Stimulated activated CD4-positive, alpha-beta T cell treated with anti-CD3 and anti-CD28 coated beads, Interleukin-15, amount 100 ng/mL, for 48 hours (primary cell): ENCODE measurements around the gene TRPM8.
A peak's percentile ranks its signal among the peaks of the same experiment; 100 is the strongest.

Source experiments
- DNase-seq, 2 donors: peaks; one replicate each; pipeline ENCODE4 v3.0.0-alpha.2; 2020; ENCODE audit warnings: low read depth in 2 of 2

Gene TRPM8

GRCh38 chr2:233974530-233975071 is 57.4 kb downstream of the TRPM8 start:
- DNase-seq = peak in 1 of 2 donors; percentile 9

- DNase-seq = no peak
These were observed 58.9 kb downstream of the TRPM8 start for GRCh38 chr2:233976087-233976486.

DNA sequence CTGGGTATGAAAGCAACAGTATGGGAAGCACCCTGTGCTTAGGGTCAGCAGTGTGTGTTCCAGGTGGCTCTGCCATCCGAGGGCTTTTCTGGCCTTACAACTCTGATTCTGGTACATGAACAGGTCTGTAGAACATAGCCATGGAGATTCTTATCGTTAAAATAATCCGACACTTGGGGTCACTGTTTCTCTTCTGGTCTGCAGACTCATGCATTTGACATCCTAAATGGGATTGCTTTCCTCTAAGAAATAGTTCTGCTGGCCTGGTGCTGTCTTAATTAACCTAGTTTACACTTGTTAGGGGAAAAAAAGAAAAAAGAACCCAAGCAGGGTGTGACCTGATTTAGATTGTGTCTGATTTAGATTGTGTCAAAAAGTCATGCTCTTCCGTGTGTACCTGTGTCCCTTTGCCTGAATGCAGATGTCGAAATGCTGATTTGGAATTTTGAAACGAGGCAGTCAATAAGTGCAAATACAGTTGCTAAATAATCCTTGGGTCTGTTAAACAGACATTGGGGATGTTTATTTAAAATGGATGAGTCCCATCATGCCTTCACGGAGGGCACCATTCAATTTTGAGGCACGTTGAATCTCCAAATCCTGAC is 59.6 kb downstream of the TRPM8 start:
- no peak for DNase-seq

GRCh38 chr2:233977296-233977837 is 60.2 kb downstream of the TRPM8 start:
- DNase-seq = no peak

GRCh38 chr2:233979748-233980147 is 62.6 kb downstream of the TRPM8 start:
- no peak for DNase-seq

DNA sequence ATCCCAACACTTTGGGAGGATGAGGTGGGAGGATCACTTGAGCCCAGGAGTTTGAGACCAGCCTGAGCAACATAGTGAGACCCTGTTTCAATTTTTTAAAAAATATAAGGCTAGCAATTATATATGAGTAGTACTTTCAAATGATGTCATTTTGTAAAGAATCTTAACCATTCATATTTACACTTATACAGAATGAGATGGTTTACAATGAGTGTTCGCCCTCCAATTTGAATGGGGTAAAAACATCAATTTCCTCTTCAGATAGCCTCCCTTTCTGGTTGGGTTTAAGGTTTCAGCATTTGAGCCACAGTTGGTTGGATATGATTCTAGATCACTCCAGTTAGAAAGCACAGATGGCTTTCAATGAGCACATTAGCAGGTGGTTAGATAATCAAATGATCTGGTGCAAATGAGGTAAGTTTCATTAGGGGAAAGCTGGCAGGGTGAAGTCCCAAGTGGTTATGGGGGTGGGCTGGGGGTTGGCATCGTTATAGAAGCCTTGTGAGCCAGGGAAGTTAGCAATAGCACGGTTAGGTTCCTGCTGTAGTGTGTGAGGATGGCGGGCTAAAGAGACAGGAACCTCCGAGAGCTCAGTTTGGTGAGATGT is 63.9 kb downstream of the TRPM8 start:
- no peak for DNase-seq

DNA sequence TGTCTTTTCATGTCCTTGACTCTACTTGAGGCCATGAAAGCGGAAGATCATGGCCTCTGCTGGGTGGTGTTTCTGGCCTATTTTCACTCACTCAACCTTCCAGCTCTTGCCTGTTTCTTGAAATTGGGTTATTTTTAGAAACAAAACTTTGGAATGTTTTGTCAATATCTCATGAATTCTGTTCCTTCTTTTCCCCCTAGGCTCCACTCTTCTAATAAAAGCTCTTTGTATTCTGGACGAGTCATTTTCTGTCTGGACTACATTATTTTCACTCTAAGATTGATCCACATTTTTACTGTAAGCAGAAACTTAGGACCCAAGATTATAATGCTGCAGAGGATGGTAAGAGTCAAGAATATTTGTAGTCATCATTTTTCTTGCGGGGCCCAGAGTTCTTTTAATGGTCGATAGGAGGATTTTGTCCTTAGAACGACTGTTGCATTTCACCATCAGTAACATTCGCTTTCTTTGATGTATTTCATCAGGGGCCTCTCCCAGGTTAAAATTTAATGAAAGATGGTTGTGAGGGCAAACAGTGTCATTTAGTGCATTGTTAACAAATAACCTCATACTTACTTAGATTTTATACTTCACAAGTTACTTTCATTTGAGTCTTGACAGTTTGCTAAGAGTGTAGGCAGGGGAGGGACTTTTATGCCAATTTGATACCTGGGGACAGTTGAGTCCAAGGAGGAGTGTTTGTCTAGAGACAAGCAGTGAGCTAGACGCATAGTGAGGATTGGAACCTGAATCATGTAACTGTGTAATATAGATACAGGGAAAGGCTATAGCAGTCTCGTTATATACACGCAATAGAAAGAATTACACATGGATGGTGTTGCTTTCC is 64.6 kb downstream of the TRPM8 start:
- DNase-seq = no peak

- no peak for DNase-seq
These were observed 65.4 kb downstream of the TRPM8 start for GRCh38 chr2:233982421-233983121.

GRCh38 chr2:233983445-233983844 is 66.3 kb downstream of the TRPM8 start:
- no peak for DNase-seq

DNA sequence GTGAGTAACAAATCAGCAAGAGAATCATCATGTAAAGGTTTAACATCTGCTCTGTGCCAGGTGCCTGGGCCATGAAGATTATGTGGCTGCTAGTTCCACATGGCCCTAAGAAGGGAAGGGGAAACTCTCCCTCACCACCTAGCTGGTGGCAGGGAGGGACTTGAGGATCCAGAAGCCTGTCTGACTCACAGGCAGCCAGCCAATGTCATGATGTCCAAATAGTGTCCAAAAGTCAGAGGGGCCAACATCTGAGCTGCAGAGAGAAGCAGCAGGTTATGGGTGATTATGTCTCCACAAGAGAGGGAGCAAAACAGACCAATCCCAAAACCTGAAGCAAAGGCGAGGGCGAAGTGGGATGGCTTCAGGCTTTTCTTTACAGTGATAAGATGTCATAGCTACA is 71.4 kb downstream of the TRPM8 start:
- DNase-seq = no peak

- no peak for DNase-seq
These were observed 72.2 kb downstream of the TRPM8 start for GRCh38 chr2:233989221-233989858.

DNA sequence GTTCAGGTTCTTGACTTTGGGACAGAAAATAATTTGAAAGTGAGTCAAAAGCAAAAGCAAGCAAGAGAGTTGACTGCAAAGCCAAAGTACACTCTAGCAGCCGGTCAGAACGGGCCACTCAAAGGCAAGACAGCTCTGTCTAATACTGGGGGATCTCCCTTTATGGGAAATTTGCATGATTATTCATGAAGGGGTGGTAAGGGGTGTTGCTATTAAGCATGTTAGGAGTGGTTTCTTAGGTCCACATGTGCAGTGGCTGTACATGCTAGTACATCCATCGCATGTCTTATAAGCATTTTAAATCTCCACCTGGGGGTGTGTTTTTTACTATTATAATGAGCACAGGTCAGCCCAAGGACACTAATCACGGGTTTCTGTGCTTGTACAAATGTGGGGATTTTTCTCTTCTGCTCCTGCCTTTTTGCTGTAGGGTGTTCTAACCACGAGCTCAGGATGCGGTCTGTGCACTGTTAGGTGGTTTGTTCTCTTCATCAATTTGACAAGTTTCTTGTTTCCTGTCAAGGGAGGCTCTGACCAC is 73.2 kb downstream of the TRPM8 start:
- peak; percentile 29 to 36 for DNase-seq

DNA sequence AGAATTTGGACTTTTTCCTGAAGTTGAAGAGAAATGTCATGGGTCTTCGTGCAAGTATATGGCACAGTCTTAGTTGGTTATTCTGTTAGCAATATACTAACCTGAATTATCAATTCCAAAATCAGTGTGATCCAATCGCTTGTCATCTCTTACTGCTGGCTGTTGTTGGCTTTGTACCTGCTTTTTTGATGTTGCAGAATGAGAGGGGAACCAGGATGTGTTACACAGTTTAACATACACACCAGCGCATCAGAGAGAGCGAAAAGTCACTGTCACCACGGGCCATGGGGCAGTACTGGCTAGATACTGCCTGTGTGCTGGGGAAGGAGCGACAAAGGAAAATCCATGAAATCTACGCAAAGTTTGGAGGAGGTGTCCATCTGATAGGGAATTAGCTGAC is 74.0 kb downstream of the TRPM8 start:
- no peak for DNase-seq

DNA sequence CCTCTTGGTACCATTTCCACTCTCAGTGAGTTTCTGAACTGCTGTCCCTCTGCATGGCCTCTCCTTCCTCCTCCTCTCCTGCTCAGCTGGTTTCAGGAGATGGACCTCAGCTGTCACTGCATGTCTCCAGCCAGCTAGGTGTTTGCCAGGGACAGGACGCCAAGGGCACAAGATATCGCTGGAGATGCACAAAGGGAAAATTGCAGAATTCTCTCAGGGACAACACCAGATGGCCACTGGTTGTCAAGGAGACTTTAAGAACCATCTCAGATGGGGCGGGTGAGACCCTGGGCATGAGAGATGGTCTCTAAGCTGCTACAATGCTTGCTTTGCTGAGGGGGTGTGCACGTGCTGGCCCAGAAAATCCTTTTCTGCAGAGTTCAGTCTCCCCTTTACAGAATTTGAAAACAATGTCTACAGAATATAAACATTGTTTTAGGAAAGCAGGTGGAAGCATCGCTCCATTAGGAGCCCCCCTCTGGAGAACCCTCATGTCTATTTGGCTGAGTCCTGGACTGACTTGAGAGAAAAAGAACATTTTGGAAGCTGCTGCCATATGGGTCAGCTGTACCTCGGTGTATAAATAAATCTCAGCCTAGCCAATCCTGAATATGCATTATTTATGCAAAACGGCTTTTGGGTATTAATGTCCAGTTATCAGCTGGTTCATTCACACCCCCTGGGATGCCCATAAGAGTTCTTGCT is 75.5 kb downstream of the TRPM8 start:
- DNase-seq = no peak

DNA sequence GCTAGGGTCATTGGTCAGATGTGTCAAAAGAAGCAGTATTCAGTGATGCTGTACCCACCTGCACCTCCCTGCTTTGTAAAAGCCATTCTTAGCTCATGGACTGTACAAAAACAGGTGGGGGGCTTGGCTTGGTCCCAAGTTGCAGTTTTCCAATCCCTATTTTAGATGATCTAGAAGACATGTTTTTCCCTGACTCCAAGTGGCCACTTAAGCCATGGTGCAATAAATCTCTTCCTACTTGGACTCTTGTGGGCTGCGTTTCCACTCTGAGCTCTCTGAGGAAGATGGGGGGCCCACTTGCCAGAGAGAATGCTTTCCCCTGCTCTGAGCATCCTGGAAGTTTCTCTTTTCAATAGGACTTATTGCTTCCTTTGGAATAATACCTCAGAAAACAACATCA is 76.3 kb downstream of the TRPM8 start:
- no peak for DNase-seq

- DNase-seq = no peak
These were observed 77.0 kb downstream of the TRPM8 start for GRCh38 chr2:233994151-233994550.

GRCh38 chr2:233996000-233996399 is 78.8 kb downstream of the TRPM8 start:
- no peak for DNase-seq

GRCh38 chr2:233996461-233996860 is 79.3 kb downstream of the TRPM8 start:
- no peak for DNase-seq

DNA sequence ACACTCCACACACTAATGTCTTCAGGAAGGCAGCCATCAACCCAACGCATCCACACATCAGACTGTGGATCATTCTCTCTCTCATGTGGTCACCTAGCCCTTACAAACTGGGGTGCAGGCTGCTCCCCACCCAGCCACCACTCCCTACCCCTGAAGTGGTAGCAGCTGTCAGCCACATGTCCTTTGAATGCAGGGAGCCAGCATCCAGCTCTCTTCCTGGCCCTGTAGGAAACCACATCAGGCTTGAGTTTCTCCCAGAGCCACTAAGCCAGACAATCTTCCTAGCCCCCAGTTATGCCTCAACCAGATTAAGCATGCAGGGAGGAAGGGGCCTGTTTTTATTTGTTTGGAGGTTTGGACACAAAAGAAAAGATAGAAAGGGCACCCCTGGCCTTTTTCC is 80.5 kb downstream of the TRPM8 start:
- no peak for DNase-seq

GRCh38 chr2:233999182-233999581 is 82.0 kb downstream of the TRPM8 start:
- DNase-seq = no peak
